Endothelial cell of umbilical vein (primary cell): ENCODE data around the gene INO80D. TPM values are rescaled to one million over a fixed set of nuclear protein-coding genes. Genes with fewer than 3 reads are reported as not detected.

Experiments
- BruUV-seq: library from RNA; stranded (reverse); fragments of 400-500 nt; replicated peaks from 2 replicates; lab custom pipeline; 2021; lab: Mats Ljungman, UMichigan
- CTCF ChIA-PET: fragments of 300-600, 350-600 bp; sonication (Branson Sonifier 250); formaldehyde crosslinking; loops from one replicate; lab custom pipeline; 2021; ENCODE audit warnings: antibody characterized with exemption, inconsistent platforms; lab: Charles Lee
- POLR2A ChIA-PET: fragments of 300-600, 350-600 bp; sonication (Branson Sonifier 250); formaldehyde crosslinking; loops from one replicate; lab custom pipeline; 2021; ENCODE audit warnings: antibody characterized with exemption, inconsistent platforms; lab: Charles Lee
- DNase-seq: peaks from one replicate; pipeline ENCODE4 v3.0.0-alpha.2; 2011; ENCODE audit warnings: low read depth, low spot score
- FAIRE-seq: peaks from 2 replicates; lab custom pipeline; 2011; peaks lifted over from hg19 to GRCh38; lab: Jason Lieb, UNC
- H2AFZ ChIP-seq: 2 replicates; pipeline ENCODE4 v1.6.0; 2012; ENCODE audit warnings: low read depth, low read length, control low read depth, inconsistent platforms
- H3K27ac ChIP-seq: 2 replicates; pipeline ENCODE4 v1.5.1; 2011; ENCODE audit warnings: low read depth, mild to moderate bottlenecking, control low read depth, low read length, moderate library complexity; ENCODE audit not compliant: insufficient read depth
- H3K27me3 ChIP-seq, 2 experiments: 2 replicates each; pipeline versions ENCODE4 v1.6.0 to v1.6.1; 2011; ENCODE audit warnings: low read length in 2 of 2, mixed read lengths in 1 of 2; ENCODE audit not compliant: control insufficient read depth in 2 of 2, insufficient read depth in 2 of 2
- H3K36me3 ChIP-seq, 2 experiments: 2 replicates in 1 of 2; 3 replicates in 1 of 2; pipeline ENCODE4 v1.5.1; 2011; ENCODE audit warnings: low read length in 2 of 2, mild to moderate bottlenecking in 1 of 2, moderate library complexity in 1 of 2; ENCODE audit not compliant: control insufficient read depth in 2 of 2, insufficient read depth in 2 of 2; ENCODE audit errors: extremely low read depth in 1 of 2
- H3K4me1 ChIP-seq: 3 replicates; pipeline ENCODE4 v1.5.1; 2011; ENCODE audit warnings: mild to moderate bottlenecking, low read length; ENCODE audit not compliant: control insufficient read depth, insufficient read depth; ENCODE audit errors: extremely low read depth
- H3K4me2 ChIP-seq: 2 replicates; pipeline ENCODE4 v1.6.1; 2011; ENCODE audit warnings: low read length, control low read depth, mixed read lengths; ENCODE audit not compliant: insufficient read depth
- H3K4me3 ChIP-seq, 3 experiments: fragments of 200-600 bp in 1 of 3; sonication (generic), shearing (Covaris generic) in 1 of 3; replicated peaks in 1 of 3; 2 replicates each; pipeline ENCODE4 v1.5.1; 2011 to 2016; ENCODE audit warnings: control low read depth in 3 of 3, low read length in 3 of 3, mild to moderate bottlenecking in 2 of 3, inconsistent platforms in 1 of 3, low read depth in 1 of 3, moderate library complexity in 1 of 3; ENCODE audit not compliant: insufficient read depth in 1 of 3
- H3K79me2 ChIP-seq: 2 replicates; pipeline ENCODE4 v1.6.0; 2012; ENCODE audit warnings: low read length, inconsistent platforms; ENCODE audit not compliant: control insufficient read depth, insufficient read depth
- H3K9ac ChIP-seq: replicated peaks from 2 replicates; pipeline ENCODE3; 2011; ENCODE audit warnings: low read length, control low read depth; ENCODE audit not compliant: insufficient read depth; ENCODE audit errors: extremely low read depth
- H3K9me1 ChIP-seq: replicated peaks from 3 replicates; pipeline ENCODE4 v1.6.0; 2011; ENCODE audit warnings: mild to moderate bottlenecking, low read length; ENCODE audit not compliant: control insufficient read depth, insufficient read depth; ENCODE audit errors: extremely low read depth
- H3K9me3 ChIP-seq: replicated peaks from 2 replicates; pipeline ENCODE4 v1.5.1; 2012; ENCODE audit warnings: low read length, inconsistent platforms; ENCODE audit not compliant: control insufficient read depth, insufficient read depth
- H4K20me1 ChIP-seq: replicated peaks from 2 replicates; pipeline ENCODE3; 2011; ENCODE audit warnings: mild to moderate bottlenecking, low read length; ENCODE audit not compliant: control insufficient read depth, insufficient read depth; ENCODE audit errors: extremely low read depth
- CTCF ChIP-seq, 2 donors: IDR thresholded peaks; 1 replicate in 1 of 2; 2 replicates in 1 of 2; pipeline ENCODE4 v1.5.1; 2011; ENCODE audit warnings: low read length in 2 of 2, mild to moderate bottlenecking in 2 of 2, moderate library complexity in 2 of 2, control low read depth in 1 of 2, inconsistent platforms in 1 of 2, low read depth in 1 of 2; ENCODE audit not compliant: insufficient read depth in 1 of 2; ENCODE audit errors: extremely low read depth in 1 of 2
- EZH2 ChIP-seq: IDR thresholded peaks from 2 replicates; pipeline ENCODE4 v1.6.1; 2012; ENCODE audit warnings: borderline replicate concordance, low read depth, mild to moderate bottlenecking, moderate library complexity, low read length, inconsistent platforms; ENCODE audit not compliant: severe bottlenecking
- FOS ChIP-seq: IDR thresholded peaks from 2 replicates; pipeline ENCODE4 v1.6.1; 2011; ENCODE audit warnings: mild to moderate bottlenecking, low read length, moderate library complexity, borderline replicate concordance; ENCODE audit not compliant: insufficient read depth
- GATA2 ChIP-seq: IDR thresholded peaks from 2 replicates; pipeline ENCODE4 v1.7.0; 2011; ENCODE audit warnings: low read depth, mild to moderate bottlenecking, moderate library complexity, mixed read lengths, low read length; ENCODE audit not compliant: insufficient read length, insufficient read depth
- MYC ChIP-seq: IDR thresholded peaks from one replicate; pipeline ENCODE4 v1.6.1; 2011; ENCODE audit warnings: mild to moderate bottlenecking, low read depth, low read length
- POLR2A ChIP-seq: IDR thresholded peaks from 2 replicates; pipeline ENCODE4 v1.6.1; 2012; ENCODE audit warnings: low read depth, mild to moderate bottlenecking, control low read depth, low read length
- POLR2AphosphoS5 ChIP-seq: IDR thresholded peaks from 2 replicates; pipeline ENCODE4 v1.6.1; 2012; ENCODE audit warnings: low read depth, mild to moderate bottlenecking, control low read depth, low read length, moderate library complexity; ENCODE audit not compliant: insufficient read depth
- dilution Hi-C: fragments of 300-500 bp; cut with MboI; formaldehyde crosslinking; loops from one replicate; pipeline ENCODE4 v1.15.0; 2019; ENCODE audit warnings: low sequenced_read_pairs; ENCODE audit not compliant: extremely low pct_ligation_motif_present
- intact Hi-C: fragments of 100-400 bp; cut with micrococcal nuclease; formaldehyde crosslinking; loops from one replicate; pipeline ENCODE4 v1.10.0; 2022
- polyA plus RNA-seq, 4 experiments: library from polyadenylated mRNA; depleted of rRNA in 3 of 4; stranded (reverse) in 3 of 4; unstranded in 1 of 4; fragments of >200 nt; gene quantifications; 2 replicates each; pipeline versions ENCODE4 v1.2.1 to v1.2.3, GENCODE V29; 2011 to 2012; ENCODE audit warnings: missing spikeins in 1 of 4
- total RNA-seq: library from RNA; stranded (reverse); gene quantifications from 2 replicates; pipeline ENCODE4 v1.2.3, GENCODE V29; 2021

The INO80D gene
- total and polyA plus RNA-seq, 2 donors (not counting 3 experiments of a cell fraction or from before 2014, with no cell fraction given): 2.9 to 20.3 TPM

- BruUV-seq: no TSS peak
- Histone ChIP-seq H2AFZ (no peak overlapping the region), H3K9me3 (no peaks in the 10 kb centered on the region), H3K4me1 (no peaks in the 10 kb centered on the region), H3K27ac (no peak overlapping the region), H3K9ac (no peak overlapping the region), H4K20me1 (no peaks in the 10 kb centered on the region), H3K27me3 (peaks cover 3 to 7% of the 10 kb centered on the region in 2 experiments), H3K9me1 (no peaks in the 10 kb centered on the region), H3K36me3 (no peaks in the 10 kb centered on the region), H3K4me2 (no peak overlapping the region), H3K4me3 (no peak overlapping the region), H3K79me2 (no peaks in the 10 kb centered on the region)
- DNase-seq (no peak), FAIRE-seq (no peak)
- TF ChIP-seq FOS (no peak), GATA2 (no peak), EZH2 (no peak), POLR2AphosphoS5 (no peak), POLR2A (no peak), CTCF (IDR thresholded peaks at IDR 0.05; ENCODE audit: extremely low read depth in 1 of 2, insufficient read depth in 1 of 2, low read depth in 1 of 2, low read length in 2 of 2) (no peak), MYC (no peak)
- POLR2A ChIA-PET: no interaction called here
- intact Hi-C loops: no loop called here
- dilution Hi-C loops: no loop called here
- CTCF ChIA-PET: interaction anchor here (1.0 to 8.8 kb wide), 2 partner anchors 20 to 25 kb away, joined by 3 to 145 read pairs; no protein-coding TSS in a partner anchor
Measured at GRCh38 chr2:205952282-205952681, 133.7 kb downstream of the INO80D start.
